Measurements from ENCODE around the gene DPYSL5.

Gene DPYSL5

DNA sequence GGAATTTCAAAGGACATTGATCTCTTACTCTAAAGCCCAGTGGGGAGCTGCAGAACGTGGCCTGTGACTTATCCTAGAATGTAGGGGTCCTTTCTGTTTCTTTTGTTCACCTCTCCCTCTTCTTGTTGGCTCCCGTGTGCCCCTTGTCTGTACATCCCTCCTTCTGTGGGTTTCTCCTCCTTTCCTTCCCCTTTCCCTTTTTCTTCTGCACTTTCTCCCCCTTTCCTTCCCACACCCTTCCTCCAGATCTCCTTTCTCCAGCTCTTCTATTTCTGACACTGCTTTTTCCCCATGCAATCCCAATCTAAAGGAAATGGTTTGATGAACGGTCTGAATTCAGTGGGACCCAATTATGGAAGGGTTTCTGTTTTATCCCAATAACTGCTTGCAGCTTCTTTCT, 87.1 kb downstream of the DPYSL5 start:
- no peak for DNase-seq

- no peak for DNase-seq
Measured at GRCh38 chr2:26936855-26937254, 88.9 kb downstream of the DPYSL5 start.

- DNase-seq: no peak
Measured at GRCh38 chr2:26938399-26939118, 90.6 kb downstream of the DPYSL5 start.

DNA sequence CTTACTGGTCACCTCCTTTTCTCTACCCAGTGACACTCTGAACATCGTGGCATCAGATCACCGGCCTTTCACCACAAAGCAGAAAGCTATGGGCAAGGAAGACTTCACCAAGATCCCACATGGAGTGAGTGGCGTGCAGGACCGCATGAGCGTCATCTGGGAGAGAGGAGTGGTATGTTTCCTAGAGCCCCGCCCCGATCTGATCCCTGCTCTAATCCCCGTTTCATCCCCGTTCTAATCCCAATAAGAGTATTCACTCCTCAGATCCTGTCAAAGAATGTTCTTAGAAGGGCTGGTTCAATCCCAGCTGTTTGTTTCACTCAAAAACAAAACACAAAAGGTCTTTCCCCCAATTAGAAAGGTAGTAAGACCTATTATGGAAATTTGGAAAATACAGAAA, 92.1 kb downstream of the DPYSL5 start:
- DNase-seq: no peak

DNA sequence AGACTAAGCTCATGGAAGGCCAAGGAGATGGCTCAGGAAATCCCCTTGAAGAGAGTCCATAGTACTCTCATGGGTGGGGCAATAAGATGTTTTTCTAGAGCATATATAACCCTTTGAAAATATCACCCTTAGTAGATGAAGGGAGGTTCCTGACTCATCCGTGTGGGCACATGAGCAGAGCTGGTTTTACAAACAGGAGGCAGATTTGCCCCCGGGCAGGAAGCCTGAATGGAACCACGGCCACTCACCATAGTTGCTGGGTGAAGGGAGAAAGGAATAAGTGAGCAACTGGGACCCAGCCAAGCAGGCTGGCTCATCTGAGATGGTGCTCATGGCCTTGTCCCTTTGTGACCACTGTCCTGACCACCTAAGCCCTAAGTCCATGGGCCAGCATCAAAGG, 93.6 kb downstream of the DPYSL5 start:
- DNase-seq: no peak

- DNase-seq: peak; percentile 50
Measured at GRCh38 chr2:26942543-26943295, 94.8 kb downstream of the DPYSL5 start.

GRCh38 chr2:26945991-26946750, 98.2 kb downstream of the DPYSL5 start:
- no peak for DNase-seq

GRCh38 chr2:26946841-26947784, 99.2 kb downstream of the DPYSL5 start:
- no peak for DNase-seq

DNA sequence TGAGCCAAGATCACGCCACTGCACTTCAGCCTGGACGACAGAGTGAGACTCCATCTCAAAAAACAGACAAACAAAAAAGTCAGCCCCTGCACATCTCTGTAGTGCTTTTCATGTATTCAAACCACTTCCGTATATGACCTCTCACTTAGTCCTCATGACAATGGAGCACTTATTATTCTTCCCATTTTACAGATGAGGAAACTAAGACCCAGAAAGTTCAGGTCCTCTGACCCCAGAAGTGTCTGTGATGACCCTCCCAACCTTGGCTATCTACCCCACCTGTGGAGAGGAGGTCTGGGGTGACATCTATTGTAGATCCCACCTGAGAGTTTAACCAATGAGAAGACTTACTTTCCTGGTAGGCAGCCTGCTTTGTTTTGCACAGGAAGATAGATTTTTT, 100.9 kb downstream of the DPYSL5 start:
- no peak for DNase-seq

GRCh38 chr2:26950246-26950645, 102.3 kb downstream of the DPYSL5 start:
- no peak for DNase-seq

GRCh38 chr2:26951236-26951635, 103.3 kb downstream of the DPYSL5 start:
- no peak for DNase-seq

GRCh38 chr2:26952374-26952773, 104.4 kb downstream of the DPYSL5 start:
- no peak for DNase-seq

- DNase-seq: no peak
Measured at GRCh38 chr2:26954135-26954534, 106.2 kb downstream of the DPYSL5 start.

DNA sequence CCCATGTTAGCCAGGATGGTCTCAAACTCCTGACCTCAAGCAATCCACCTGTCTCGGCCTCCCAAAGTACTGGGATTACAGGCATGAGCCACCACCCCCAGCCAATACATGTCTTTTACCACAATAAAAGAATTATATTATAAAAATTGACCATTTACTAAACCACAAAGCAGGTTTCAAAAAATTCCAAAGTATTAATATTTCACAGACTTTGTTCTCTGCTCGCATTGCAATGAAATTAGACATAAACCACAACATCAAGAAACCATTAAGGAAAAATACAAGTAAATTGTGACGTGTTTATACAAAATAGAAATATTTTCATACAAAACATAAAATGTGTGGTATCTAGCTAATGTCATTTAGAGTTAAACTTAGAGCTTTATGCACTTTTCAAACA, 109.1 kb downstream of the DPYSL5 start:
- no peak for DNase-seq

- no peak for DNase-seq
Measured at GRCh38 chr2:26957534-26957933, 109.6 kb downstream of the DPYSL5 start.

GRCh38 chr2:26959331-26959730, 111.4 kb downstream of the DPYSL5 start:
- DNase-seq: no peak

DNA sequence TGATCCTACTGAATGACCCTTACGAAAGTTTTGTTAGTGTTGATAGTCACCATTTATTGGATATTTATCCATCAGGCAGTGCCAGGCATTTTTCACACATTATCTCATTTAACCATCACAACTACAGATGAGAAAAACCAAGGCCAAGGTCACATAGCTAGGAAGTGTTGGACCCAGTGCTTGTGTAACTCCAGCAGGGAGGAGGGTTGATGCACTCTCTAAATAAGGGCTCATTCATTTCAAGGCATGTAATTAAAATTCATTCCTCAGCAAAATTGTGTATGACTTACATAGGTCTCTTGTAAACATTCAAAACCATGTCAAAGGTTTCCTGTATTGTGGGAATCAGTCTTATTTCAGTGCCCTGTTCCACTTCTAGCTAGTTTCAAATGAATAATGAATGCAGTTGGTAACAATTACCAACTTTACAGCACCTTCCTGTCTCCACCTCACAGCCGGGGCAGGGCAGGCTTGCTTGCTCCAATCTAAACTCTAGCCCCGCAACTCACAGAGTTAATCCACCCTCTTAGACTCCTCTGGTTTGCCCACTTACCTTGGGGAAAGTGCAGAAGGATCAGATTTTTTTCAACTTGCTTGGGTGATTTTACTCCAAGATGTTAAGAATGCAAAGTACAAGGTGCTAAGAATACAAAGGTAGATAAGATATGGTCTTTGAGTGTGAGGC, 116.7 kb downstream of the DPYSL5 start:
- DNase-seq: no peak

GRCh38 chr2:26968001-26968400, 120.1 kb downstream of the DPYSL5 start:
- DNase-seq: no peak

DNA sequence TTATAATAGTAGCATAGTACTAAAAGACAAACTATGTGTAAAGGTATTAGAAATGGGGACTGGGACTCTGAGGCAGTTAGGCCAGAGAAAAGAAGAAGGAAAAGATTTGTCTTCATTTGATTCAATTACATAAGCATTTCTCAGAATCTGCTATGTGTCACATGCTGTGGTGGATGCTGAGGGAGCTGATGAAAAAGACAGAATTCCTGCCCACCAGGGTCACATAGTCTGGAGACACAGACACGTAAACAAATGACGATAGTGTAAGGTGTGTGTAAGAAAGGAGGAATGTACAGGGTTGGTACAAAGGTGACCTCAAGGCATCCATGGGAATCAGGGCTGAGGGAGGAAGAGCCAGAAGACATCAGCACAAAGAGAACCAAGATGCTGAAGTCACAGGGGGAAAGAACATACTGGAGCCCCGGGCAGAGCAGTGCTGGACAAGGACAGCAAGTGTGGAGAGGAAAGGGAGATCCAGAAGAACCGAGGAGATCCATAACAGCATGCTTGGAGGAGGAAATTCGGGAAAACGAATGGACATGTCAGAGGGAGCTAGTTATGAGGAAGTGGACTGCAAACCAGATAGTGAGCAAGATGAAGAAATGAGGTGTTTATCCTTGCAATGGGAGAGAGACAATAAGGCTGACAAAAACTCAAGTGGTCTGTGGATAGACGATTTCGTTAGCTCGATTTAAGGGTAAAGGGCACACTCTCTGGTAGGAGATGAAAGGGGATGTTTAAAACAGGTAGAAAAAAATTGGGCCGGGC, 121.3 kb downstream of the DPYSL5 start:
- no peak for DNase-seq

DNA sequence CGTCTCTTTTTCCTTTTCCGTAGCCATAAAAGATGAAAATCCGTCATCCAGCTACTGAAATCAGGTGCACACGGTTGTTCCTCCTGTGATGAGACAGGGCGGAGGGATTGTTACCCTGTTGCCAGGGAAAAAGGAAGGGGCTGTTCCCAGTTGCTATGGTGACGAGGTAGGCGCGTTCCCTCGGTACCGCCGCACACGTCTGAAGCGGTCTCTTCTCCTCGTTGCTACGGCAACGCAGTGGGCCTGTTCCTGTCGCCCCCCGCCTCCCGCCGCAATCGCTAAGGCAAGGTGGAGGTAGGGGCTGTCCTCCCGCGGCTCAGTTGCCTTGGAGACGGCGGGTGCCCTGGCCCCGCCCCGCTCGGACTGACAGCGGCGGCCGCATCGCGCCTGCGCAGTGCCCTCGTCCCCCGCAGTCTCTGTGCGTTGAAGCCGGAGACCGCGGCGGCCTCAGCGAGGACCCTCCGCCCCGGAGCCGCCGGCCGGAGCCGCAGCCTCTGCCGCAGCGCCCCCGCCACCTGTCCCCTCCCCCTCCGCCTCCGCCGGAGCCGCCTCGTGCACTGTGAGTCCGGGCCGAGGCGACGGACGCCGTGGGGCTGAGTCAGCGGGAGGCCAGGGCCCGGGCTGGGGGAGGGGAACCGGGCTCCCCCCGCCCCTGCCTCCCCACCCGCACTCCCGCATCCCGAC, 122.5 kb downstream of the DPYSL5 start, which contains the start of gene MAPRE3:
MAPRE3 (plus strand) TSS at position 394 of the 684 bp plus-strand sequence. CDS start 51,582 bp downstream, outside the sequence.
- DNase-seq: peak; percentile 91

All from CD4-positive, alpha-beta T cell treated with Interleukin-17A for 1 hour (primary cell).